Stimulated activated CD8-positive, alpha-beta memory T cell treated with anti-CD3 and anti-CD28 coated beads, Interleukin-4, amount 100 ng/mL, for 1 hour (primary cell): Measurements from ENCODE around the gene USP34.
"Not testable (repeated sequence)": the region's sequence is repeated elsewhere in the genome, so short reads cannot be mapped to it uniquely, and the experiment has no call there.

Experiments
- DNase-seq, 2 donors: peaks; one replicate each; pipeline ENCODE4 v3.0.0-alpha.2; 2020; ENCODE audit warnings: low read depth in 2 of 2, low spot score in 1 of 2

The USP34 gene

GRCh38 chr2:61194646-61195045 lies 276.2 kb downstream of the USP34 start:
- not testable (repeated sequence) for DNase-seq

GRCh38 chr2:61193670-61194561 lies 277.0 kb downstream of the USP34 start:
- no peak for DNase-seq

GRCh38 chr2:61187085-61187484 lies 283.8 kb downstream of the USP34 start:
- no peak for DNase-seq

GRCh38 chr2:61185231-61185728 lies 285.6 kb downstream of the USP34 start:
- DNase-seq = no peak

- no peak for DNase-seq
Measured at GRCh38 chr2:61184263-61184662, 286.6 kb downstream of the USP34 start.

- no peak for DNase-seq
Measured at GRCh38 chr2:61183795-61184194, 287.1 kb downstream of the USP34 start.

GRCh38 chr2:61182059-61182383 lies 288.9 kb downstream of the USP34 start:
- no peak for DNase-seq

- no peak for DNase-seq
Measured at GRCh38 chr2:61181382-61182058, 289.4 kb downstream of the USP34 start.

- no peak for DNase-seq
Measured at GRCh38 chr2:61180686-61181085, 290.2 kb downstream of the USP34 start.

GRCh38 chr2:61179701-61180639 lies 290.9 kb downstream of the USP34 start:
- no peak for DNase-seq

GRCh38 chr2:61178603-61179545 lies 292.0 kb downstream of the USP34 start:
- DNase-seq = no peak

GRCh38 chr2:61177727-61178549 lies 292.9 kb downstream of the USP34 start:
- DNase-seq = no peak

GRCh38 chr2:61176755-61177726 lies 293.8 kb downstream of the USP34 start:
- DNase-seq = peak; percentile 72 to 87

- no peak for DNase-seq
Measured at GRCh38 chr2:61175036-61175435, 295.9 kb downstream of the USP34 start.

GRCh38 chr2:61173116-61173515 lies 297.8 kb downstream of the USP34 start:
- no peak for DNase-seq

- DNase-seq = no peak
Measured at GRCh38 chr2:61172671-61173070, 298.2 kb downstream of the USP34 start.

- no peak for DNase-seq
Measured at GRCh38 chr2:61167579-61167978, 303.3 kb downstream of the USP34 start.

- no peak for DNase-seq
Measured at GRCh38 chr2:61165946-61166345, 304.9 kb downstream of the USP34 start.
